MCF 10A (cell line): Measurements from ENCODE around the gene CYP4V2. TPM values are rescaled to one million over a fixed set of nuclear protein-coding genes. Genes with fewer than 3 reads are reported as not detected.

Source experiments
- BruUV-seq: library from RNA; stranded (reverse); fragments of 400-500 nt; replicated peaks from 2 replicates; lab custom pipeline; 2021; lab: Mats Ljungman, UMichigan
- CTCF ChIA-PET: fragments of 300-600 bp; sonication (Branson Sonifier 250); formaldehyde crosslinking; extraction: SDS; loops from one replicate; lab custom pipeline; 2021; ENCODE audit warnings: antibody characterized with exemption, inconsistent platforms; lab: Yijun Ruan, JAX
- POLR2A ChIA-PET: fragments of 300-600, 350-650 bp; sonication (Branson Sonifier 250); formaldehyde crosslinking; extraction: SDS; loops from one replicate; lab custom pipeline; 2020; ENCODE audit warnings: antibody characterized with exemption, inconsistent platforms; lab: Yijun Ruan, JAX
- DNase-seq: peaks from one replicate; pipeline ENCODE4 v3.0.0-alpha.2; 2018; ENCODE audit not compliant: unreplicated experiment
- H3K27ac Mint-ChIP-seq: one replicate; pipeline ENCODE4 v1.8.0; 2022; ENCODE audit warnings: mild to moderate bottlenecking, low read depth, mixed read lengths; ENCODE audit not compliant: unreplicated experiment
- H3K27me3 Mint-ChIP-seq: one replicate; pipeline ENCODE4 v1.8.0; 2022; ENCODE audit warnings: mixed read lengths; ENCODE audit not compliant: insufficient read depth, unreplicated experiment
- H3K36me3 Mint-ChIP-seq: one replicate; pipeline ENCODE4 v1.8.0; 2022; ENCODE audit warnings: mild to moderate bottlenecking, moderate library complexity, mixed read lengths; ENCODE audit not compliant: insufficient read depth, unreplicated experiment
- H3K4me1 Mint-ChIP-seq: one replicate; pipeline ENCODE4 v1.8.0; 2022; ENCODE audit warnings: mixed read lengths; ENCODE audit not compliant: insufficient read depth, unreplicated experiment
- H3K4me3 Mint-ChIP-seq: one replicate; pipeline ENCODE4 v1.8.0; 2022; ENCODE audit warnings: mild to moderate bottlenecking, moderate library complexity, mixed read lengths; ENCODE audit not compliant: unreplicated experiment
- H3K9me3 Mint-ChIP-seq: one replicate; pipeline ENCODE4 v1.8.0; 2022; ENCODE audit warnings: mixed read lengths; ENCODE audit not compliant: unreplicated experiment
- intact Hi-C: fragments of 100-400 bp; cut with micrococcal nuclease; formaldehyde crosslinking; loops from 2 replicates; pipeline ENCODE4 v1.14.1; 2022
- total RNA-seq: library from RNA; stranded (reverse); gene quantifications from 2 replicates; pipeline ENCODE4 v1.2.3, GENCODE V29; 2022
- TF ChIP-seq, protein P1 (sequence below): fragments of 200-600 bp; IDR thresholded peaks from one replicate; pipeline ENCODE4 v1.8.0; 2022; ENCODE audit warnings: antibody characterized with exemption, mild to moderate bottlenecking; ENCODE audit not compliant: unreplicated experiment

CYP4V2 gene
- total RNA-seq, 1 experiment from 2014 or later = 22.1 TPM

DNA sequence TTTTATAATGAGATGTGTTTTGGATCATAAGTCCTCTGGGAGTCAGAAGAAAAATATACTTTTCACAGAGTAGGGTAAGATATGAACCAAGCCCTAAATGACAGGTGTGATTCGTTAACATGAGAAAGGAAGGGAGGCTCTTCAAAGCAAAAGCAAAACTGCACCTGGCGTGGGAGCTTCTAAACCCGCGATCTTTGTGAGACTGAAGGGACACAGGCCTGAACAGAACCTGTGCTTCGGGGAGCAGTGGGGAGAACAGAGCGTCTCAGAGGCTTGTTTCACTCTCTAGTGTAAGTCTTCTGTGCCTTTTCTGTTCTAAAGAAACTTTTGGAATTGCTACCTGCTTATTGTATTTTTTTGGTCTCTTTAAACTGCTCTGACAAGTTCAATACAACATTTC is 30.2 kb upstream of the CYP4V2 start:
- Mint-ChIP-seq H3K9me3 (no peaks in the 10 kb centered on the region), H3K36me3 (no peaks in the 10 kb centered on the region), H3K4me1 (no peaks in the 10 kb centered on the region), H3K4me3 (no peak overlapping the region), H3K27me3 (no peaks in the 10 kb centered on the region), H3K27ac (no peak overlapping the region)
- intact Hi-C loops = no loop called here
- DNase-seq = no peak
- ChIA-PET CTCF (no interaction called here), POLR2A (no interaction called here)
- no TSS peak for BruUV-seq
- TF ChIP-seq, protein P1, sequence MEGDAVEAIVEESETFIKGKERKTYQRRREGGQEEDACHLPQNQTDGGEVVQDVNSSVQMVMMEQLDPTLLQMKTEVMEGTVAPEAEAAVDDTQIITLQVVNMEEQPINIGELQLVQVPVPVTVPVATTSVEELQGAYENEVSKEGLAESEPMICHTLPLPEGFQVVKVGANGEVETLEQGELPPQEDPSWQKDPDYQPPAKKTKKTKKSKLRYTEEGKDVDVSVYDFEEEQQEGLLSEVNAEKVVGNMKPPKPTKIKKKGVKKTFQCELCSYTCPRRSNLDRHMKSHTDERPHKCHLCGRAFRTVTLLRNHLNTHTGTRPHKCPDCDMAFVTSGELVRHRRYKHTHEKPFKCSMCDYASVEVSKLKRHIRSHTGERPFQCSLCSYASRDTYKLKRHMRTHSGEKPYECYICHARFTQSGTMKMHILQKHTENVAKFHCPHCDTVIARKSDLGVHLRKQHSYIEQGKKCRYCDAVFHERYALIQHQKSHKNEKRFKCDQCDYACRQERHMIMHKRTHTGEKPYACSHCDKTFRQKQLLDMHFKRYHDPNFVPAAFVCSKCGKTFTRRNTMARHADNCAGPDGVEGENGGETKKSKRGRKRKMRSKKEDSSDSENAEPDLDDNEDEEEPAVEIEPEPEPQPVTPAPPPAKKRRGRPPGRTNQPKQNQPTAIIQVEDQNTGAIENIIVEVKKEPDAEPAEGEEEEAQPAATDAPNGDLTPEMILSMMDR = no peak

DNA sequence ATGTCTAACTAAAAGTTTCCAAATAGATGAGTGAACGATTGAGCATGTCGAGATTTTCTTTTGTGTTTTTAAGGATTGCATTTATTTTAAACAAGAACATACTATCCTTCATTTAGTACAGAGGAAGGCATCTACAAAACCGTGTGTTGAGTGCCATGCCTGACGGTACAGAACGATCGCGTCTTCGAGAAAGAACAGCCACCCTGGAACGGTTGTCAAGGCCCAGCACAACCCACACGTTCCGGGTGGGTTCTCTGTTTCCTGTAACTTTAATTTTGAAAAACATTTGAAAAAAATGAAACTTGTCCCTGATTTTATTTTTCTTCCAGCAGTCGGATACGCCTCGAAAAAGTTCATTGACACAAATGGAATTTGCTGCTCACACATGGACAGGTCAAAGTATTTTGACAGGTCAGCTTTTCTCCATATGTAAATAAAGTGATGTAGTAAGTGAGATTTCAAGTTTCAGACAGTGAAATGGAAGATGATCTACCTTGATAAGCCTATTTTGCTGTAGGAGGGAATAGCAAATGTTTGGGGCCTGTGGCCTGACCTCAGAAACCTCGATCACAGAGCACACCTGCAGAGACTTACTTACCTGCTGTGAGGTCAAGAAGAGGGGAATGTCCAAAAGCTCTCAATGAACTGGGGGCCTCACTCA is 24.4 kb upstream of the CYP4V2 start:
- Mint-ChIP-seq H3K9me3 (no peaks in the 10 kb centered on the region), H3K27me3 (no peaks in the 10 kb centered on the region), H3K4me1 (no peaks in the 10 kb centered on the region), H3K36me3 (no peaks in the 10 kb centered on the region), H3K4me3 (no peak overlapping the region), H3K27ac (no peak overlapping the region)
- CTCF ChIA-PET = no interaction called here
- intact Hi-C loops = no loop called here
- TF ChIP-seq, protein P1 = no peak
- POLR2A ChIA-PET = no interaction called here
- no TSS peak for BruUV-seq
- DNase-seq = no peak

DNA sequence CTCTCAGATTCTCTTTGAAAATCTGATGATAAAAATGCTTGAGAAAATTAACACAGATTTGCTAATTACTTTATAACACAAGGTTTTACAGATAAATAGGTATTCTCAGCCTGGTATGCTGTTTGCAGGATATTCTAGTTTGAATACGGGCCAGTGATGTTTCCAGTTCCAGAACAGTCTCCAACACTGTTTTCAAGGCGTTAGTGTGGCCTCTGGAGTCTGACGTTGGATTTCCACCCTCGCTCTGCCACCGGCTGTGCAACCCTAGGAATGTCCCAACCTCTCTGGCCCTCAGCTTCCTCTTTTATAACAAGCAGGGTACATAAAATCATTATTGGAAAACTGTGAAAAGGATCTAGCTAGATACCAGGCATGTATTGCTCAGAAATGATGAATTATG is 23.8 kb upstream of the CYP4V2 start:
- no peak overlapping the region for H3K4me3 Mint-ChIP-seq
- CTCF ChIA-PET = no interaction called here
- no peaks in the 10 kb centered on the region for H3K27me3 Mint-ChIP-seq
- H3K27ac Mint-ChIP-seq = no peak overlapping the region
- no peaks in the 10 kb centered on the region for H3K4me1 Mint-ChIP-seq
- BruUV-seq = no TSS peak
- intact Hi-C loops = no loop called here
- no peaks in the 10 kb centered on the region for H3K36me3 Mint-ChIP-seq
- no peaks in the 10 kb centered on the region for H3K9me3 Mint-ChIP-seq
- DNase-seq = no peak
- TF ChIP-seq, protein P1 = no peak
- POLR2A ChIA-PET = interaction anchor here (1.2 kb wide), 1 partner anchor 9 kb away, joined by 3 read pairs; no protein-coding TSS in a partner anchor

DNA sequence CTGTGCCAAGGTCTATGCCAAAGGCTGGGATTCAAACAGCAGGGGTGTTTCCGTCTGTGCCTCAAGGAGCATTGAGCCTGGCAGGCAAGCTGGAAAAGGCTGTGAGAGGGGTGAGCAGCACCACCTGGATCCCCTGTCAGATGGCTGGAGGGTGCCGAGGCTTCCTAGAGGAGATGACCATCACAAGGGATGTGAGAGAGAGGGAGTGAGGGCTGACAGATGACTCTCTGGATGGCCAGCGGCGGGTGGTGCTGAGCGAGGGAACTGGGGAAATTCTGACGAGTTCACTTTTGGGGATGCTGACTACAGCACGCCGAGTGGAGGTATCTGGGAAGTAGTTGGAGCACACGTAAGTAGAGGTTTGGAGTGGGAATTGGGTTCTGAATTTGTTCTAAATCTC is 22.6 kb upstream of the CYP4V2 start:
- Mint-ChIP-seq H3K4me3 (no peak overlapping the region), H3K9me3 (no peaks in the 10 kb centered on the region), H3K4me1 (no peaks in the 10 kb centered on the region), H3K27ac (no peak overlapping the region), H3K27me3 (no peaks in the 10 kb centered on the region), H3K36me3 (no peaks in the 10 kb centered on the region)
- TF ChIP-seq, protein P1 = no peak
- intact Hi-C loops = no loop called here
- ChIA-PET CTCF (no interaction called here), POLR2A (interaction anchor here (1.0 to 1.2 kb wide), 2 partner anchors 10 to 69 kb away, joined by 3 to 5 read pairs; no protein-coding TSS in a partner anchor)
- DNase-seq = no peak
- no TSS peak for BruUV-seq
